Stomach smooth muscle (tissue), 2 donors: ENCODE measurements around the gene HNRNPM.

Experiments used
- H3K27ac ChIP-seq: one replicate; pipeline ENCODE4 v1.7.0; 2013; ENCODE audit warnings: mild to moderate bottlenecking, low read length, inconsistent platforms
- H3K27me3 ChIP-seq, 2 donors: one replicate each; pipeline ENCODE4 v1.7.0; 2013; ENCODE audit warnings: low read length in 2 of 2; ENCODE audit not compliant: insufficient read depth in 2 of 2, control insufficient read depth in 1 of 2
- H3K36me3 ChIP-seq, 2 donors: one replicate each; pipeline ENCODE4 v1.7.0; 2013; ENCODE audit warnings: low read length in 2 of 2; ENCODE audit not compliant: control insufficient read depth in 2 of 2, insufficient read depth in 2 of 2
- H3K4me1 ChIP-seq: one replicate; pipeline ENCODE4 v1.7.0; 2013; ENCODE audit warnings: low read length; ENCODE audit not compliant: control insufficient read depth, insufficient read depth
- H3K4me3 ChIP-seq, 2 donors: one replicate each; pipeline ENCODE4 v1.7.0; 2013; ENCODE audit warnings: low read length in 2 of 2
- H3K9ac ChIP-seq, 2 donors: one replicate each; pipeline ENCODE4 v1.7.0; 2013; ENCODE audit warnings: low read length in 2 of 2, mild to moderate bottlenecking in 1 of 2
- H3K9me3 ChIP-seq, 2 donors: one replicate each; pipeline ENCODE4 v1.7.0; 2013; ENCODE audit warnings: low read length in 2 of 2; ENCODE audit not compliant: control insufficient read depth in 2 of 2
- donor health status: healthy.
- donor health status: Pancreatic carcinoma.

HNRNPM gene

GRCh38 chr19:8525401-8525684, 80.6 kb downstream of the HNRNPM start:
- H3K4me1 ChIP-seq = peaks cover 9% of the 10 kb centered on the region
- no peaks in the 10 kb centered on the region for H3K9me3 ChIP-seq
- H3K4me3 ChIP-seq = peak overlapping the region; percentile 63 to 79
- no peaks in the 10 kb centered on the region for H3K36me3 ChIP-seq
- H3K27me3 ChIP-seq = no peaks in the 10 kb centered on the region
- H3K9ac ChIP-seq = peak overlapping the region; percentile 59 to 72
- peak overlapping the region; percentile 73 for H3K27ac ChIP-seq

GRCh38 chr19:8526345-8527091, 81.7 kb downstream of the HNRNPM start:
- H3K27ac ChIP-seq = peak overlapping the region; percentile 73
- H3K4me3 ChIP-seq = peak overlapping the region; percentile 79 to 81
- H3K9ac ChIP-seq = peak overlapping the region; percentile 62 to 70
- peaks cover 9% of the 10 kb centered on the region for H3K4me1 ChIP-seq
- no peaks in the 10 kb centered on the region for H3K36me3 ChIP-seq
- H3K27me3 ChIP-seq = no peaks in the 10 kb centered on the region
- H3K9me3 ChIP-seq = no peaks in the 10 kb centered on the region

DNA sequence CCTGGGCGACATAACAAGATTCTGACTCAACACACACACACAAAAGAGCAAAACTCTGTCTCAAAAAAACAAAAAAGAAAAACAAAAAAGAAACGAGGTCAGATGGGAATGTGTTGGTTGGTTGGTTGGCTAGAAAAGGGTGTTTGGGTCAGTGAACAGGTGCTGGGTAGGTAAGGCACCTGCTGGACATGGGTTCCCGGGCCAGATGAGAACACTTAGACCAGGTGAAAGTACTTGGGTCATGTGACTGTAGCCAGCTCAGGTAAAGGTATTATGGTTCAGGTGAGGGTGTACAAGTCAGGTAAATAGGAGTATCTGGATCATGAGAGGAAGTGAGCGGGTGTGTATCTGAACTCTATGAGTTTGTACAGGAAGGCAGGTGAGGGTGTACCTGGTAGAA, 83.7 kb downstream of the HNRNPM start:
- Histone ChIP-seq H3K4me1 (peaks cover 9% of the 10 kb centered on the region), H3K9ac (no peak overlapping the region), H3K27me3 (no peaks in the 10 kb centered on the region), H3K36me3 (no peaks in the 10 kb centered on the region), H3K27ac (no peak overlapping the region), H3K4me3 (no peak overlapping the region), H3K9me3 (no peaks in the 10 kb centered on the region)

- no peaks in the 10 kb centered on the region for H3K27me3 ChIP-seq
- no peak overlapping the region for H3K9ac ChIP-seq
- peaks cover 9% of the 10 kb centered on the region for H3K4me1 ChIP-seq
- no peaks in the 10 kb centered on the region for H3K9me3 ChIP-seq
- H3K4me3 ChIP-seq = no peak overlapping the region
- no peak overlapping the region for H3K27ac ChIP-seq
- no peaks in the 10 kb centered on the region for H3K36me3 ChIP-seq
Observed at GRCh38 chr19:8529369-8530006, 84.7 kb downstream of the HNRNPM start.

- no peaks in the 10 kb centered on the region for H3K9me3 ChIP-seq
- no peak overlapping the region for H3K9ac ChIP-seq
- H3K4me1 ChIP-seq = peaks cover 8% of the 10 kb centered on the region
- H3K27me3 ChIP-seq = no peaks in the 10 kb centered on the region
- no peak overlapping the region for H3K4me3 ChIP-seq
- H3K36me3 ChIP-seq = no peaks in the 10 kb centered on the region
- no peak overlapping the region for H3K27ac ChIP-seq
Observed at GRCh38 chr19:8530061-8530679, 85.4 kb downstream of the HNRNPM start.

- peaks cover 6% of the 10 kb centered on the region for H3K4me1 ChIP-seq
- H3K36me3 ChIP-seq = no peaks in the 10 kb centered on the region
- H3K4me3 ChIP-seq = no peak overlapping the region
- no peaks in the 10 kb centered on the region for H3K9me3 ChIP-seq
- H3K27ac ChIP-seq = no peak overlapping the region
- H3K9ac ChIP-seq = no peak overlapping the region
- H3K27me3 ChIP-seq = no peaks in the 10 kb centered on the region
Observed at GRCh38 chr19:8531470-8531869, 86.7 kb downstream of the HNRNPM start.

DNA sequence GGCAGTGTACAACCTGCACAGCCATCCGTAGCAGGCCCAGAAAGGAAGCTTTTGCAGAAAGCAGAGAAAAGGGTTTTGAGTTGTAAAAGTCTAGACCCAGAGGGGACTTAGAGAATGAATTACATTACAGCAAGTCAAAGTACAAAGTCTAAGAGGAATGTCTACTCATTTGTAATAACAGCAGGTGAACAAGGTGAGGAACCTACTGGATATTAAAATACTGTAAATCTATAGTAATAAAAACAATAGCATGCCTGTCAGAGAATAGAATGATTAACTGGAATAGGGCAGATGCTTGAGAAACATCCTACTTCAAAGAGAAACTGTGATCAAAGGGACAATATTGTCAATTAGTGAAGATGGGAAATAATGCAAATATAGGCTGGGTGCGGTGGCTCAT, 87.5 kb downstream of the HNRNPM start:
- no peak overlapping the region for H3K9ac ChIP-seq
- H3K27ac ChIP-seq = no peak overlapping the region
- no peaks in the 10 kb centered on the region for H3K36me3 ChIP-seq
- H3K27me3 ChIP-seq = no peaks in the 10 kb centered on the region
- H3K9me3 ChIP-seq = no peaks in the 10 kb centered on the region
- H3K4me3 ChIP-seq = no peak overlapping the region
- H3K4me1 ChIP-seq = no peaks in the 10 kb centered on the region

DNA sequence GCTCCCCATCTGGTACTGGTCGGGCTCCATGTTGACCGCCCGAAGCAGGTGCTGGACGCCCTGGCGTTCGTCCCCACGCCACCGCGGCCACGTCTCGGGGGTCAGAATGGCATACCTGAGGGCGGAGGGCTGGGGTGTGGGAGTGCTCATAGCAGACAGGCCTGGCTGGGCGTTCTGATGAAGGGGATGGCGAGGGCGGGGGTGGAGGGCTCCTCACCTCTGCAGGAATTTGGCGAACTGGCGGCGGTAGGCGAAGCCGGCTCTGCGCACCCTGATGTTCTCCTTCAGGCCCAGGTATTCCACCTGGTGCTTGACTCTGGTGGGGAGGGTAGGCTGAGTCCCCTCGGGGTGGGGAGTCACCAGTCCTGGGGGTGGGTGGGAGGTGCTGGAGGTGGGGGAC, 91.5 kb downstream of the HNRNPM start:
- Histone ChIP-seq H3K27ac (no peak overlapping the region), H3K4me3 (no peak overlapping the region), H3K9ac (no peak overlapping the region)

GRCh38 chr19:8537099-8537498, 92.3 kb downstream of the HNRNPM start:
- Histone ChIP-seq H3K27ac (no peak overlapping the region), H3K36me3 (no peaks in the 10 kb centered on the region), H3K9me3 (no peaks in the 10 kb centered on the region), H3K4me3 (no peak overlapping the region), H3K9ac (no peak overlapping the region), H3K4me1 (no peaks in the 10 kb centered on the region), H3K27me3 (no peaks in the 10 kb centered on the region)

More for the DNA sequence above, 91.5 kb downstream of the HNRNPM start:
- H3K9me3 ChIP-seq = no peaks in the 10 kb centered on the region
- H3K4me1 ChIP-seq = no peaks in the 10 kb centered on the region
- no peaks in the 10 kb centered on the region for H3K27me3 ChIP-seq
- H3K36me3 ChIP-seq = no peaks in the 10 kb centered on the region
